WI38 (cell line): ENCODE data around the gene CDC42EP1.
"Not testable (repeated sequence)": the region's sequence is repeated elsewhere in the genome, so short reads cannot be mapped to it uniquely, and the experiment has no call there.

ENCODE experiments used
- H3K4me3 ChIP-seq: 2 replicates; pipeline ENCODE4 v1.5.1; 2011; ENCODE audit warnings: low read depth, mild to moderate bottlenecking, control low read depth, low read length
- CTCF ChIP-seq: IDR thresholded peaks from 2 replicates; pipeline ENCODE4 v1.5.1; 2012; ENCODE audit warnings: low read depth, mild to moderate bottlenecking, control low read depth, low read length

The CDC42EP1 gene

DNA sequence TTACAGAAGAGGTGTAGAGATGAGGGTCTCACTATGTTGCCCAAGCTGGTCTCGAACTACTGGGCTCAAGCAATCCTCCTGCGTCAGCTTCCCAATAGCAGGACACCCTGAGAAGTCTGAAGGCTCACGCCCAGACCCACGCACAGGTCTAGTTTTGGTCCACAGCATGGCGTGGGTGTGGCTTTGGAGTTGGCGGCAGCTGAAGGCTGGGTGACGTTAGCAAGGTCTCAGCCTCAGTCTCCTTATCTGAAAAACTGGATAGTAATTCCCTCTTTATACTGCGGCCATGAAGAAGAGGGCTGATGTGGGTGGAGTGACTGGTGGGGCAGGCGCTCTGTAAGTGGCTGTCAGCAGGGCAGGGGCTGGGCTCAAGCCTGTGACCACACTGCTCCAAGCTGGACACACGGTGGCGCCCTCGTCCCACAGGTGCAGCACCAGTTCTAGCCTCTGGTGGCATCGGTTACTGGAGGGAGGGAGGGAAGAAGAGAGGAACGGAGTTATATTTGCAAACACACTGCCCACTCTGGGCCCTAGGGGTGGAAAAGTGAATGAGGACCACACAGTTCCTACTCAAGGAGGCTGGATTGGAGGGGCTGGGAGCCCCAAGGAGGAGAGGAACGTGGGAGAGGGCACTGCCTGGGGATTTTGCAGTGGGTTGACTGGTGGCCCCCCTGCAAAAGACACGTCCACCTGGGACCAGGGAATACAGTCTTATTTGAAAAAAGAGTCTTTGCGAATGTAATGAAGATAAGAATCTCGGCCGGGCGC is 21.5 kb upstream of the CDC42EP1 start:
- TF ChIP-seq CTCF, result peak; percentile 83
- H3K4me3 ChIP-seq, result no peak overlapping the region

DNA sequence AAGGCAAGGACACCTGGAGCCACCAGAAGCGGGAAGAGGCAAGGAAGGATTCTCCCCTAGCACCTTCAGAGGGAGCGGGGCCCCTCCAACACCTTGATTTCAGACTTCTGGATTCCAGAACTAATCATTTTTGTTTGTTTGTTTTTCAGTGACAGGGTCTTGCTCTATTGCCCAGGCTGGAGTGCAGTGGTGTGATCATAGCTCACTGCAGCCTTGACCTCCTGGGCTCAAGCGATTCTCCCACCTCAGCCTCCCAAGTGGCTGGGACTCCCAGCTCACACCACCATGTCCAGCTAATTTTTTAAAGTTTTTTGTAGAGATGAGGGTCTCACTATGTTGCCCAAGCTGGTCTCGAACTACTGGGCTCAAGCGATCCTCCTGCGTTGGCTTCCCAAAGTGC is 20.5 kb upstream of the CDC42EP1 start:
- H3K4me3 ChIP-seq, result not testable (repeated sequence)

GRCh38 chr22:37542416-37542815 is 17.9 kb upstream of the CDC42EP1 start:
- H3K4me3 ChIP-seq, result not testable (repeated sequence)

GRCh38 chr22:37542959-37543358 is 17.3 kb upstream of the CDC42EP1 start:
- no peak overlapping the region for H3K4me3 ChIP-seq
- no peak for TF ChIP-seq CTCF

GRCh38 chr22:37544955-37545702 is 15.2 kb upstream of the CDC42EP1 start:
- TF ChIP-seq CTCF, result peak; percentile 89
- H3K4me3 ChIP-seq, result peak overlapping the region; percentile 52

DNA sequence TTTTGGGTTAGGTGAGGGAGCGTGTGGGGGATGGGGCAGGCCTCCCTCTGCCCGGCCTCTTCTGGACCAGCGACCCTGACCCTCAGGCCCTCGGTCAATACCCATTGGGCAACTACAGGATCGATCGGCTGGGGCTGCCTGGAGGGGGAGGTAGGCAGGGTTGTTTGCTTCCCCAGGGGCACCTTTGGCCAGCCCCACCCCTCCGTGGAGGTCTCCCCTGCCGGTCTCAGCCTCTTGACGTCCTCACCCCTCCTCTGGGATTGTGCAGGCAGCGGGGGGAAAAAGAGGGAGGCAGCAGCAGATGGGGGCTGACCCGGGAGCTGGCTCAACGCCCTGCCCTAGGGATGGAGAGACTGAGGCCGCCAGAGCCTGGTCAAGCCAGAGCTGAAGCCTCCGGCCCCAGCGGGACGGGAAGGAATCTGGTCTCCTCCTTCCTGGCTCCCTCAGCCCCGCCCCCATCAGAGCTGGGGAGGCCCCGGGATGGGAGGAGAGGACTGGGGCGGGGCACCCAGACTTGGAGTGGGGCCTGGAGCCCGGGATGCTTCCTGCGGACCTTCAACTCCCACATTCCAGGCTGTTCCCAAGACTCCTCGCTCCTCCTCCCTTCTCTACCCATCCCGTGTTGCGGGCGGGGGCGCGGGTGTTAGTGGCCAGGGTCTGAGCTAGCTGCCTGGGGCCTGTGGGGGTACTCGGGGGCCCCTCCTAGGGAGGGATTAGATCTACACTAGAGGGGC is 14.4 kb upstream of the CDC42EP1 start:
- no peak for TF ChIP-seq CTCF
- peak overlapping the region; percentile 52 for H3K4me3 ChIP-seq

DNA sequence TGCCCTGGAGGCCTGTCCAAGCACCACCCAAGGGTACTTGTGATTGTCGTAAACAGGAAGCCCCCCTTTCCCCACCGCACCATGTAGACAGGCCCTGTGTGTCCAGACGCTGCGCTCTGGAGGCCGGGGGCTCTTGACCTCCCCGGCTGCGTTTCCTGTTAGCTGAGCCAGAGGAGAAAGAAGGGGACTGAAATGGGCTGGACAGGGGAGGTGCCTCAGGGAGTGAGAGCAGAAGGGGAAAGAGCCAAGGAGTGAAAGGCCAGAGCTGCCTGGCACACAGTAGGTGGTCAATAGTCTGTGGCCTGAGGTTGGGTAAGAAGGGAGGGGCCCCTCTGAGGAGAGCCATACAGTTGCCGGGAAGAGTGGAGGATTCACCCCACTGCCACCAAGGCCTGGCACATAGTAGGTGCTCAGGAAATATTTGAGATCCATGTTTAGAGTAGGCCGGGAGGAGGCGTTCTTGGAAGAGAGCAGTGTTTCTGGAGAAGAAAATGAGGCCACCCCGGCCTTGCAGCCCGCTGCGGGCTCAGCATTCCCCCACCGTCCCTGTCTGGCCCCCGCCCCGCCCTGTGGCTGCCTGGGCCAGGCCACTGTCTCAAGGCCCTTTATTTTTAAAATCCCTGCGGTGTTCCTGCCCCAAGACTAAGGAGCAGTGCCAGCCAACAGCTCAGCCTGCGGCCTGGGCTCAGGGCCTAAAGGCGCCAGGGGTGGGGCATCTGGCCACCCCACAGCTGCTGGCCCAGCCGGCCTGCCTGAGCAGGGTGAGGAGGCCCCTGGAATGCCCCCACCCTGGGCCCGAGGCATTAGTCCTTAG is 13.6 kb upstream of the CDC42EP1 start:
- no peak overlapping the region for H3K4me3 ChIP-seq

More for the DNA sequence above, 13.6 kb upstream of the CDC42EP1 start:
- TF ChIP-seq CTCF, result no peak
